Measurements from ENCODE around the gene KRT73. TPM values are rescaled to one million over a fixed set of nuclear protein-coding genes. Genes with fewer than 3 reads are reported as not detected.

KRT73 gene
- total RNA-seq, 1 experiment from 2014 or later, result not detected

GRCh38 chr12:52559979-52560378, 58.4 kb downstream of the KRT73 start:
- no peaks in the 10 kb centered on the region for H3K36me3 Mint-ChIP-seq (ENCODE audit: insufficient read depth in 1 of 3, low read depth in 3 of 3)
- H3K23ac ChIP-seq (ENCODE audit: insufficient read length, low read depth, low read length), result no peak overlapping the region
- no peak overlapping the region for H3K4me2 ChIP-seq (ENCODE audit: insufficient read depth, insufficient read length, low read length)
- no peak overlapping the region for H3K14ac ChIP-seq (ENCODE audit: insufficient read depth, low read length)
- H4K91ac ChIP-seq (ENCODE audit: insufficient read length, low read depth, low read length), result no peak overlapping the region
- H3K18ac ChIP-seq (ENCODE audit: insufficient read length, low read depth, low read length), result no peak overlapping the region
- H3K27ac ChIP-seq (ENCODE audit: insufficient read length, low read depth, low read length), result no peak overlapping the region
- H3K79me1 ChIP-seq (ENCODE audit: insufficient read depth, low read depth, low read length, poor library complexity, severe bottlenecking), result no peaks in the 10 kb centered on the region
- H4K20me1 ChIP-seq (ENCODE audit: control insufficient read depth, insufficient read depth, insufficient read length), result no peaks in the 10 kb centered on the region
- no peaks in the 10 kb centered on the region for H3K4me1 Mint-ChIP-seq
- no peak overlapping the region for H2AFZ ChIP-seq (ENCODE audit: low read length)
- no peak overlapping the region for H3K4me3 Mint-ChIP-seq
- DNase-seq, result no peak
- no peak overlapping the region for H3T11ph ChIP-seq (ENCODE audit: low read length)
- no peak overlapping the region for H2BK15ac ChIP-seq (ENCODE audit: low read depth, low read length)
- no peak overlapping the region for H2BK12ac ChIP-seq (ENCODE audit: insufficient read length, low read depth, low read length)
- H3K23me2 ChIP-seq (ENCODE audit: insufficient read length, low read depth, low read length, poor library complexity, severe bottlenecking), result no peaks in the 10 kb centered on the region
- H3K27ac Mint-ChIP-seq, result no peak overlapping the region; a peak in 1 of 7 replicates
- no peaks in the 10 kb centered on the region for H3K9me3 ChIP-seq (ENCODE audit: control insufficient read depth, low read depth, low read length)
- H3K27me3 Mint-ChIP-seq (ENCODE audit: low read depth), result peaks cover 31% of the 10 kb centered on the region
- H3K4ac ChIP-seq (ENCODE audit: low read depth, low read length), result no peak overlapping the region
- H2BK120ac ChIP-seq (ENCODE audit: low read depth, low read length, poor library complexity, severe bottlenecking), result no peak overlapping the region
- WGBS (ENCODE audit: extremely low coverage, insufficient read length, low lambda C conversion rate), result no CpG with 5 or more reads among the region's 4 CpGs
- H2BK20ac ChIP-seq (ENCODE audit: low read depth, low read length, poor library complexity, severe bottlenecking), result no peak overlapping the region
- no peak overlapping the region for H2BK5ac ChIP-seq (ENCODE audit: insufficient read length, low read length)
- no peak overlapping the region for H4K5ac ChIP-seq (ENCODE audit: insufficient read length, low read depth, low read length)
- H3K56ac ChIP-seq (ENCODE audit: insufficient read length, low read depth, low read length), result no peak overlapping the region
- no peaks in the 10 kb centered on the region for H3K27me3 ChIP-seq (ENCODE audit: insufficient read depth, low read length)
- TF ChIP-seq CTCF (conservative IDR thresholded peaks at IDR 0.05), result no peak
- no peak overlapping the region for H3K9ac ChIP-seq (ENCODE audit: extremely low read depth, insufficient read length, low read length)
- no peaks in the 10 kb centered on the region for H3K4me1 ChIP-seq (ENCODE audit: insufficient read depth, low read length)
- H2AK5ac ChIP-seq (ENCODE audit: insufficient read length, low read length), result no peak overlapping the region
- no peaks in the 10 kb centered on the region for H3K79me2 ChIP-seq (ENCODE audit: insufficient read depth, low read length)
- H3K9me3 Mint-ChIP-seq, result no peaks in the 10 kb centered on the region
- H4K8ac ChIP-seq (replicated peaks; ENCODE audit: insufficient read length, low read depth, low read length), result no peak overlapping the region
